Stimulated activated CD4-positive, alpha-beta T cell treated with anti-CD3 and anti-CD28 coated beads, TNF-alpha, amount 100 ng/mL, for 1 hour (primary cell): Measurements from ENCODE around the gene MAN2A1.
"Not testable (repeated sequence)": the region's sequence is repeated elsewhere in the genome, so short reads cannot be mapped to it uniquely, and the experiment has no call there.

Experiments
- DNase-seq, 3 donors: peaks; one replicate each; pipeline ENCODE4 v3.0.0-alpha.2; 2020; ENCODE audit warnings: low read depth in 3 of 3, low spot score in 1 of 3

Gene MAN2A1

DNA sequence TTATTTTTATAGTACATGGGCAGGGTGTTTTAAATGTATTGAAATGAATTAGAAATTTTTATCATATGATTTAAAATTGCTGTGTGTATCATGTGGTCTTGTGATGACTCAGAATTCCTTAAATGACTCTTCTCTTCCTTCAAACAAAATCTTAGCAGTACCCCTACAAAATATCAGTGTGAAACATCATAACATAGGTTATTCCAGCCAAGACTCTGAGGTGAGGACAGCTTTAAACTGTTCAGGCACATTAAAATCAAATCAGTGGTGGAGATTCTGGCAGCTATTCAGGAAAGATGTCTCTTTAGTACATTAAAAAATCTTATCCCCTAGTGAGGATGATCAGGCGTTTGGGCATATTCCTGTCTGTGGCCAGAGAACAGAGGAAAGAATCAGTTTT is 174.0 kb downstream of the MAN2A1 start:
- no peak for DNase-seq

DNA sequence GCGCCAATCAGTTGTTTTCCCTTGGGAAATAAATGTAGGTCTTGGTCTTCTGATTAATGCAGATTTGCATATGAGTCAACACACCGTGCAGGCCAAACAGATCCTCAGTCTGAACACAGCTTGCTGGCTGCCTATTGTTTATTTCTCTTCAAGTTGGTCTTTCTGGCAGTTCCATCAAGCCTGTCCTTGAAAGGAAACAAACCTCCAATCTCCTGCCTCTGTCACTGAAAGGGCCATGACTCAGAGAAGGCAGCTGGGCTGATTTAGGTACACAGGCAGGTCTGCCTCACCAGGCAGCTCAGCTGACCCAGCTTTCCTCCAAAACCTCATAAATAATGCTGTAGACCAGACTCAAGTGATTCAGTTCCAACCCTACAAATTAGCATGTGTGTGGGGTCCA is 175.9 kb downstream of the MAN2A1 start:
- DNase-seq: no peak

- DNase-seq: no peak
Measured at GRCh38 chr5:109866051-109866450, 176.3 kb downstream of the MAN2A1 start.

GRCh38 chr5:109868737-109869136 is 179.0 kb downstream of the MAN2A1 start:
- no peak for DNase-seq

GRCh38 chr5:109873687-109874086 is 184.0 kb downstream of the MAN2A1 start:
- no peak for DNase-seq

GRCh38 chr5:109874108-109874507 is 184.4 kb downstream of the MAN2A1 start:
- no peak for DNase-seq

DNA sequence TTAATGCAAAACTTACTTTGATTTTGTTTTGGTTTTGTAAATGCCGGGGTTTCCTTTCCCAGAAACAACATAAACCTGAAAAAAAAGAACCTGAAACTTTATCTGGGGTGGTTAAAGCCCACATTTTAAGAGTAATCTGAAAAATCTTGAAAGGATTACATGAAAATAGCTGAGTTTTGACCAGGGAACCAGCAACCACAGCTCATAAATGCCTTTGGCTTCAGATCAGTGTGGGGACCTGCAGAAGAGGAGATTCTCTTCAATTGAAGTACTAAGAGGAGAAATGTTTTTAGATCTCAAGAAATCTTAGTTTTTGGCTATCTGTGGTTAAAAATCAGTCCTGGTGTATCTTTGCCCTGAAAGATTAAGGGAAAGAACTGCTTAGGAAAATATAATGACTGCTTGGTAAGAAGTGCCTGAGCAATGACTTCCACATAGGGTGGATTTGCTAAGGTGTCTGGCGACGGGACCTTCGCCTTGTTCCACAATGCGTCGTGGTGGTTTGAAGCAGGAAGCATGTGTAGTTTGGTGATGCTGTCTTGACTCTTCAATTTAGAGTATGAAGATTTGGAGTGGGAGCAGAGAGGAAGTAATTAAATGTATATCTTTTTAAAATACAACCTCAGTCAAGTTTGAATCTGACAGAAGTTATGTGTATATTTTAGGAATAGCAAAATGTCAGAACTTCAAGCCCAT is 186.5 kb downstream of the MAN2A1 start:
- no peak for DNase-seq

DNA sequence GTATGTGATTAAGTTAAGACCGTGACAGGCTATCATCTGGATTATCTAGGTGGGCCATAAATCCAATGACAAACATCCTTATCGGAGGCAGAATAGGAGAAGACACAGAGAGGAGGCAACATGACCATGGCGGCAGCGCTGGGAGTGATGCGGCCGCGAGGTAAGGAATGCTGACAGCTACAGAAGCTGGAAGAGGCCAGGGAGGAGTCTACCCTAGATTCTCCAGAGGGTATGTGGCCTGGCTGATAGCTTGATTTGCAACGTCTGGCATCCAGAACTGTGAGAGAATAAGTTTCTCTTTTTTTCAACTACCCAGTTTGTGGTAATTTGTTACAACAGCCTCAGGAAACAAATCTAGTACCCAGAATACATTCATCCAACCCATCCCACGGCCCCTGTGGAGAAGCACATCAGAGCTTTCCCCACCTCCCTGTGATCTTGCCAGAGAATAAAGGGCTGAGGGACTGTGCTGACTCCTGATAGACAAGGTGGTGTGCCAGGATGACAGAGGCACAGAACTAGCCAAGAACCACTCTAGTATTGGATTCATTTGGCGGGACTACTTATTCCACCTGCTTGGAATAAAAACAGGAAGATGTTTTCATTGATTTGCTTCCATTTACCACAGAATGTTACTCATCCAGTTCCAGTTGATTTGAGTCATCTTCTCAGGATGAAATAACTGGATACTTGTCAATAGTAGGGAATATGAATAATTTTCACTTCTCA is 187.4 kb downstream of the MAN2A1 start:
- no peak for DNase-seq

DNA sequence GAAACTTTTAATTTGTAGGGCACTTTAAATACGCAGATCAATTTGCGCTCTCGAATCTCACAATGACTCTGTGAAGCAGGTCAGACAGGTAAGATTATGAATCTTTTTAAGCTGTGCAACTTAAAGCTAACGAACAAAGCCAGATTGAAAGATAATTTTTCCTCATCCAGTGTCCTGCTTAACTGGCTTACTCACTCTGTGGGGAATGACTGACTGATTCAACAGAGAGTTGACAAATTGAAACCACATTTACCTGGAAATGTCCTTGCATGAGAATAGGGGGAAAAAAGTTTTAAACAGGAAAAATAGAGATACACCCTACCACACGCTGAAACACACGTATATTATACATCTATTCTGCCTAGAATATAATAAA is 187.9 kb downstream of the MAN2A1 start:
- DNase-seq: no peak

DNA sequence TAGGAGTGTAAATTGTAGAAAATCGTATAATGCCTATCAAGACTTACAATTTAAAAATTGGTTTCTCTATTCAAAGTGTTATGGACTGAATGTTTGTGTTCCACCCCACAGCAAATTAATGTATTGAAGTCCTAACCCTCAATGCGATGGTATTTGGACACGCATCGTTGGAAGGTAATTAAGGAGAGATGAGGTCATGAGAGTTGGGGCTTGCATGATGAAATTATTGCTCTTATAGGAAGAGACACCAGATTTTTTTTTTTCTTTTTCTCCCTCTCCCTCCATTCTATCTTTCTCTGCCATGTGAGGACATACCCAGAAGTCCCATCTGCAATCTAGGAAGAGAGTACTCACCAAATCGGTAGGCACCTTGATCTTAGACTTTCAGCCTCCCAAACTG is 189.2 kb downstream of the MAN2A1 start:
- DNase-seq: no peak

DNA sequence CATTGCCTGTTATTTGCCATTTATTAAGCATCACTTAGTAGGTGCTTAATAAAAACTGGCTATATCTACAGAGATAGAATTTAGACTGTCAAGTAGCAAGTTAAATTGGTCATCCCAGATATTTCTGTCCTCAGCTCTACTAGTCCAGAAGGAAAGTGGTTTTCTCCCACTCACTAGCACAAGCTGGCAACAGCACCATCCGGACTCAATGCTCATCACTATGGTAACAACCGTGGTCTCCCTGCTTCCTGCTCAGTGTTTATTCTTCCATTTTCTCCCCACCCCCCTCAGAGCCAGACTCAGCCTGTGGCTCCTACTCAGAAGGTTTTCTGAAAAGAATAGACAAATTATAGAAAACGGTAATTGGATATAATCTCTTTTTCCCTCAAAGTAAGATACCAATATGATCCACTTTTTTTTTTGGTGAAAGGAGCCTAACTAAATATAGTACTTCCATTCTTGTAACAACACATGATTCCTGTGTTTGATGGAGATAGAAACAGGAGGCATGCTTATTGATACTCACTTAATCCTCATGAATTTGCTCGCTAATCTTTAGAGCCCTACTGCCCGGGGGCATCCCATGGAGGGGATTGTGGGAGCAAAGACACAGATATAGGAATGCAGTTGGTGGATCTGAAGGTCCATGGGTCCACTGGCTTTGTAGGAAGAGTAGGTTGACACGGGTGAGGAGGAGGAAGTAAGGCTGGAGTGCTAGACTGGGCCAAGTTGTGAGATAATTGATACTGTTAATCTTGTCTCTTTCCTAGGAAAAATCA is 191.4 kb downstream of the MAN2A1 start:
- DNase-seq: no peak

GRCh38 chr5:109882546-109882945 is 192.8 kb downstream of the MAN2A1 start:
- no peak for DNase-seq

DNA sequence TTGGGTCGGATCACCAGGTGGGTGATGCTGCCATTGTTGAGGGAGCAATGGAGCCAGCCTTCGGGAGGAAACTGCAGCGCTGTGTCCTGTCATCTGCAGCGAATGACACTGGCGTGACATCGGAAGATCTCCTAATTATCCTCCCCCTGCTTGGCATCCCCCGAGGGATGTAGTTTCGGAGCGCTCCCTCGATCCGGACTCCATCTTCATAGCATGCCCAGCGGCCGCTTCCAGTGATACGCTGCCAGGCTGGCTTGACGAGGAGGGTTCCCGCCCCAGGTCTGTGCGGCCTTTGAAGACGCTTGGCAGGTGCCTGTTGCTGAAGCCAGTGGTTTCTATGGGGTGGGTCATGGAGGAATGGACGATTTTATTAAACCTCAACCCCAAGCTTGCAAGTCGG is 194.9 kb downstream of the MAN2A1 start:
- no peak for DNase-seq

GRCh38 chr5:109885205-109885604 is 195.5 kb downstream of the MAN2A1 start:
- DNase-seq: no peak

GRCh38 chr5:109888989-109889388 is 199.3 kb downstream of the MAN2A1 start:
- DNase-seq: no peak

DNA sequence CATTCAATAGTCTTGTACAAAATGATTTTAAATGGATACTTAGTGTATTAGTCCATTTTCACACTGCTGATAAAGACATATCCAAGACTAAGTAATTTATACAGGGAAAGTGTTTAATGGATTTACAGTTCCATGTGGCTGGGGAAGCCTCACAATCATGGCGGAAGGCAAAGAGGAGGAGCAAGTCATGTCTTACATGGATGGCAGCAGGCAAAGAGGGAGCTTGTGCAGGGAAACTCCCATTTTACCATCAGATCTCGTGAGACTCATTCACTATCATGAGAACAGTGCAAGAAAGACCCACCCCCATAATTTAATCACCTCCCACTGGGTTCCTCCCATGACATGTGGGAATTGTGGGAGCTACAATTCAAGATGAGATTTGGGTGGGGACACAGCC is 203.5 kb downstream of the MAN2A1 start:
- DNase-seq: not testable (repeated sequence)

GRCh38 chr5:109898269-109899162 is 208.8 kb downstream of the MAN2A1 start:
- DNase-seq: no peak

DNA sequence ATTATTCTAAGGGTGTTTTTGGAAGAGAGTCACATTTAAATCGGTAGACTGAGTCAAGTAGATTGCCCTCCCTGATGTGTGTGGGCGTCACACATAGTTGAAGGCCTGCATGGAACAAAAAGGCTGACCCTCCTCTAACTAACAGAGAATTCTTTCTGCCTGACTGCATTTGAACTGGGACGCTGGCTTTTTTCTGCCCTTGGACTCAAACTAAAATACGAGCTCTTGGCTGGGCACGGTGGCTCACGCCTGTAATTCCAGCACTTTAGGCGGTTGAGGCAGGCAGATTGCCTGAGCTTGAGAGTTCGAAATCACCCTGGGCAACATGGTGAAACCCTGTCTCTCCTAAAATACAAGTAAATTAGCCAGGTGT is 209.4 kb downstream of the MAN2A1 start:
- DNase-seq: no peak

GRCh38 chr5:109900461-109900860 is 210.7 kb downstream of the MAN2A1 start:
- DNase-seq: no peak

DNA sequence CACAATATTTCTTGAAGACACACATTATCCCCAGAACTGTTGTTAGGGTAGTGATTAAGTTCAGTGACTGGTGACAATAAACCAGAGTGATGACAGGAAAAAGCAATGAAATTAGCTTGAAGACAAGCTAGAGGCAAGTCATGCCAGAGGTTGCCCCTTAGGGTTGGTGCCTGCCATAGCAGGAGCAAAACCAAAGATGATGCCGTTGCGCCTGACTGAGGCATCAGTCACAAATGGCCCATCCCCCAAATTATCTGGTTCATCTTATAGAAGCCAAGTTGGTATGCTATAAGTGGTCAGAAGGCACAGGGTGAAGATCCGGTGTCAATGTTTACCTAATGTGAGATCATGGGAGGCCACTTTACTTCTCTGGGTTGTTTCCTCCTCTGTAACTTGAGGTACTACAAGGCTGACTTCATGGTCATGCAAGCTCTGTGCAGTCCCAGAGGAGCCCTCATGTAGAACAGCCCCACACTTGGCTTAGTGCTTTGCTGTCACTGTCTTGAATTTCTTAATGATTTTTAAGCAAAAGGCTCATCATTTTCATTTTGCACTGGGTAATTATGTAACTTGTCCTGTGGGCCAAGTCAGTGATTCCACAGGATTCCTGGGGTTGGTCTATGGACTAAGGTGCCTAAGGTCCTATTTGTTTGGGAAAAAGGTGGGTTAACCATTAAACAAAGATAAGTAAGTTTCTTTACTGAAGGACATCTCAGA is 211.3 kb downstream of the MAN2A1 start:
- no peak for DNase-seq

DNA sequence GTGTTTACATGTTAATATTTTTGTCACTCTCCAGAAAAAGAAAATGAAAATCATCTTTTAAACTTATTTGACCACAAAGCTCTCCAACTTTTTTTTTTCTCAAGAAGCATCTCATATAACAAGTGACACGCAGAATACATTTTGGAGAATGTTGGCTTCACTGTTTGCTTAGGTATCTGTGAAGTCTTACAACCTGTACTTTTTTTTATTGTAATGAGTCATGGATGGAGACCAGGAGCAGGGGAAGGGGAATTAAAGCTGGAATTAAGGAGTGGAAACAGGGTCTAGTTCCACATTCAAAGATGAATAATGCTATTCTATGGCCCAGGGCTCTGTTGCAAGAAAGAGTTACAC is 211.9 kb downstream of the MAN2A1 start:
- DNase-seq: no peak
